ENCODE data around the gene PCDHA1.

- TF ChIP-seq TBP (optimal IDR thresholded peaks at IDR 0.05; ENCODE audit: low read depth, low read length) (no peak), CTCF (IDR thresholded peaks at IDR 0.05 in 2 of 3, conservative IDR thresholded peaks at IDR 0.05 in 1 of 3; ENCODE audit: insufficient read depth in 2 of 3, low read depth in 1 of 3, low read length in 3 of 3) (no peak), CREM (IDR thresholded peaks at IDR 0.05; ENCODE audit: low read depth) (no peak), ATF4 (CRISPR knock-in tag; IDR thresholded peaks at IDR 0.05) (no peak), ELK1 (CRISPR knock-in tag; IDR thresholded peaks at IDR 0.05) (no peak), IRF9 (tag; IDR thresholded peaks at IDR 0.05) (no peak), ZNF3 (CRISPR knock-in tag; IDR thresholded peaks at IDR 0.05) (no peak), ZNF639 (CRISPR knock-in tag; conservative IDR thresholded peaks at IDR 0.05 in 1 of 2, IDR thresholded peaks at IDR 0.05 in 1 of 2) (no peak), ETV5 (CRISPR knock-in tag; IDR thresholded peaks at IDR 0.05; ENCODE audit: low read depth) (no peak), STAT5B (CRISPR knock-in tag; IDR thresholded peaks at IDR 0.05) (no peak), KAT2B (IDR thresholded peaks at IDR 0.05; ENCODE audit: low read depth, low read length) (no peak), RUNX1 (IDR thresholded peaks at IDR 0.05; ENCODE audit: low read depth) (no peak)
These were observed 167.3 kb downstream of the PCDHA1 start for GRCh38 chr5:140953234-140953633.

Data from K562 (cell line).